HG02678 (cell line): Measurements from ENCODE around the gene TCAIM.

Experiments
- ATAC-seq: cut with Tn5 transposase; IDR thresholded peaks from one replicate; pipeline ENCODE4 v1.9.1; 2021; ENCODE audit warnings: mild to moderate bottlenecking, moderate library complexity; ENCODE audit not compliant: unreplicated experiment

TCAIM gene

GRCh38 chr3:44338010-44338827, at the start of gene TCAIM:
Gene TCAIM, plus strand, starts transcription at chr3:44338766. Its CDS starts 16,017 bp downstream, at chr3:44354783.
- ATAC-seq: peak; percentile 93

DNA sequence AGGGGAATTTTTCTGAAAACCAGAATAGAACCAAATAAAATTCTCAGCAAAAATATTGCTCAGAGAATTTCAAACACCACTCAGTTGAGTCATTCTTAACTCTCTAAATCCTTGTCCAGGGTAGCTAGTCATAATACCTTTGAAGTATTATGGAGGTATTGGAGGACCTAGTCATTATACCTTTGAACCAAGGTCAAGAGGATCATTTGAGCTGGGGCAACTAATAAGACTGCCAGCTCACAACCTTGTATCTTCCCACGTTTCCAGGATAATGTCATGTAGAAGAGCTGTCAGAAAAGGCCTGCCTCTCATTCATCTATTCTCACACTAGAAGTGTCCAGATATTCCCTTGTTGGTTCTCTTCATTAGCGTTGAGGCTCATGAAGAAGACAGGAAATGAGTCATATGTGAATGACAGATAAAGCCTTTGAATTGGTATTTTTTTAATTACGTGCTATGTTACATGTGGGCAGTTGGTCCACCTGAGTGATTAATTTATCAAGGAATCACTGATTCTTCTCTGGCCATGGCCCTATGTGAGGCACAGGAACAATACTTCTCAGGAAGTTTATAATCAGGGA, 48.6 kb upstream of the TCAIM start:
- no peak for ATAC-seq

DNA sequence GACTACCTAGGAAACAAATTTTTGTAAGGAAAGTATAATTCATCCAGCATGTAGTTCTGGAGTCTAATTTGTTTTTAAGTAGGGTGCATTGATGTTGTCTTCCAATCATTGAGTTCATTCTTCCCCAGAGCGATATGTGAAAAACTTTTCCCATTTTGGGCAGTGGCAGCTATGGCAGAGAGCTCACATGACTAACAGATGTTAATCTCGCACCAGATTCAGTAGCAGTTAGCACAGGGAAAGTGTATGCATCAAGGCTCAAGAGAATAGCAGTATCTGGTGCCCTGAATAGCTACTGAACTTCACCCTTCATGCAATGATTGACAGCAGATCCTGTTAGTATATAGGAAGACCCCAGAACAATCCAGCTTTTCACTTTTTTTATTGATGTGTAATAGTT, 46.3 kb upstream of the TCAIM start:
- no peak for ATAC-seq

- ATAC-seq: no peak
Observed at GRCh38 chr3:44292947-44293346, 45.6 kb upstream of the TCAIM start.

DNA sequence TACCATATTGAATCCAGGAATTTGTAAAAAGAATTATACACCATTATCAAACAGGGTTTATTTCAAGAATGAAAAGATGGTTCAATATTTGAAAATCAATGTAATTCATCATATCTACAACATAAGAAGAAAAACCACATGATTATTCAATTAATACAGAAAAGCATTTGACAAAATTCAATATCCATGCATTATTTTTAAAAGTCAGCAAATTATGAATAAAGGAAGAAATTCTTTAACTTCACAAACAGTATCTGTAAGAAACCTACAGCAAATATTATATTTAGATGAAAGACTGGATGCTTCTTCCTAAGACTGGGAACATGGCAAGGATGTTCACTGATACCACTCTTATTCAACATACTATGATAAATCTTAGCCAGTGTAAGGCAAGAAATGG, 41.3 kb upstream of the TCAIM start:
- no peak for ATAC-seq

GRCh38 chr3:44301746-44302145, 36.8 kb upstream of the TCAIM start:
- no peak for ATAC-seq

DNA sequence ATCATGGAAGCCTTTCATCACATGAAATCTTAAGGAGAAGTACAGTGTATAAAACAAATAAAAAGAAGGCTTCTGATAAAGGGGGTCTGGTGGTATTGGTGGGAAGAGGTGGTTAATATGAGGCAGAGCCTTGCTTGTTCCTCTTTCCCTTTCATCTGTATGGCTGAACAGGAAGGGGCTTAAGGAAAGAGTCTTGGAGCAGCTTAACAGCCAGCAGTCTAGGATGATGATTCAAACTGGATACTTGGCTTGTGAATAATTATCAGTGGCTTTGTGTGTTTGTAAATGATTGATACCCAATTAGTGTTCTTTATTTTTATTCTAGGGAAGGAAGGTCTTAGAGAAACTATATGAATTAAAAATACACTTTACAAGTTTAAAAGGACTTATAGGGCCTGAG, 29.1 kb upstream of the TCAIM start:
- no peak for ATAC-seq

DNA sequence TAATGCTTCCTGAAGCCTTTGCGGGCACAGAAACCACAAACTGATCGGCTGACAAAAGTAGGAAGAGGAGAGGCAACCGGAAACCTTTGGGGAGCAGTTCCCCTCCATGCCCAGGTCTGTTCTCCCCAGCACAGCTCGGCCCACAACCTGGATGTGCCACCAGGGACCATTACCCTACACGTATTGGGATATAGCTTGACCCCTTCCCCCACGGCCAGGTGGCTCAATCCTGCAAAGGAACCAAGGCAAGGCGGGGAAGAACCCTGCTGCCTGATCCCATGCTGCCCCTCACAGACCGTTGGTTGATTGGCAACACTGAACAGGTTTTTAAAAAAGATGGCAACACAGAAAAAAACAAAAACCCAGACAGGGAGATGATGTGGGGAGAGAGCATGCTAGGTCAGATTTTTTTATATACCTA, 19.7 kb upstream of the TCAIM start:
- ATAC-seq: no peak

- ATAC-seq: no peak
Observed at GRCh38 chr3:44321335-44321734, 17.2 kb upstream of the TCAIM start.

DNA sequence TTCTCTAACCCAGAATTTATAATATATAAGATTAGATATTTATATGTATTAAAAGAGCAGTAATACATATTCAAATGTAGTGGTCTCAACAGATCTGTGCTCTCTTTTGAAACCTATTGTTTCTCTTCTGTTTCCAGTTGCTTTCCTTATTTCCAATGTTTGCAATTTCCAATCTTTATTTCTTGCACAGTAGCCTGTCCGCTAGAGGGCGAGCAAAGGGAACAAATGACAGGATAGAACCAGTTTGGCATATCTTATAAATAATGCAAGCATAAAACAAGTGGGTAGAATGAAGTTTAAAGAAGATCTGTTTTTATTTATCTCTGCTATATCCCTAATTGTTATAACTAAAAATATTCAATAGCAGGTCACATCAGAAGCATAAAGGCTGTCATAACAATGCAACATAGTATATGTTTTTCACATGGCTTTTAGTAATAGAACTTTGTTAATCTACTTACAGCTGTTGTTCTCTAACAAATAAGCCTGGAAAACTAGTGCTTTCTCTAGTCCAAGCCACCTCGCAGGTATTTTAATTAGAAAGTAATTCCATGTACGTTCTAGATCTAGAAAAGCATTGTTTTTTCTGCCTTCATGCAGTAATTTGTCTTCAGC, 15.1 kb upstream of the TCAIM start:
- no peak for ATAC-seq

DNA sequence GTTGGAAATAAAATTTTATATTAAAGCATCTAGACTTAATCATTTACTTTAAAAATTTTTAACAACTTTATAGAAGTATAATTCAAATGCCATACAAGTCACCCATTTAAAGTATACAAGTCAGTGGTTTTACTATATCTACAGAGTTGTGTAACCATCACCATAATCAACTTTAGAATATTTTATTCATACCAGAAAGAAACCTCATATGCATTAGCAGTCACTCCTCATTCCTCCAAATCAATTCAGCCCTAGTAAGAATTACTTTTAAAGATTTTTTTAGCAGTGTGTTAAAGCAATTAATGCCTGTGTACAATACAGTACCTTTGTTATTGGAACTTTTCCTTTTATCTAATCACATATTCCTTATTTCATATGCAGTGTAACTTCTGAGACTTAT, 14.0 kb upstream of the TCAIM start:
- no peak for ATAC-seq

DNA sequence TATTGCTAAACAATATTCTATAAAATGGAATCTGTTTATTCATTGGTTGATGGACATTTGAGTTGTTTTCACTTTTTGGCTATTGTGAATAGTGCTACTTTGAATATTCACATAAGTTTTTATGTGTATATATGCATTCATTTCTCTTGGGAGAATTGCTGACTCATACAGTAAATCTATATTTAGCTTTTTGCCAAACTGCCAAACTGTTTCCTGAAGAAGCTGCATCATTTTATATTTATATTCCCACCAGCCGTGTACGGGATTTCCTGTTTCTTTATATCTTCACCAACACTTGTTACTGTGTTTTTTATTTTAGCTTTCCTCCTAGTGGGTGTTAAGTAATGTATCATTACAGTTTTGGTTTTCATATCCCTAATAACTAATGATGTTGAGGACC, 12.5 kb upstream of the TCAIM start:
- ATAC-seq: no peak

- ATAC-seq: no peak
Observed at GRCh38 chr3:44326515-44326914, 12.1 kb upstream of the TCAIM start.

DNA sequence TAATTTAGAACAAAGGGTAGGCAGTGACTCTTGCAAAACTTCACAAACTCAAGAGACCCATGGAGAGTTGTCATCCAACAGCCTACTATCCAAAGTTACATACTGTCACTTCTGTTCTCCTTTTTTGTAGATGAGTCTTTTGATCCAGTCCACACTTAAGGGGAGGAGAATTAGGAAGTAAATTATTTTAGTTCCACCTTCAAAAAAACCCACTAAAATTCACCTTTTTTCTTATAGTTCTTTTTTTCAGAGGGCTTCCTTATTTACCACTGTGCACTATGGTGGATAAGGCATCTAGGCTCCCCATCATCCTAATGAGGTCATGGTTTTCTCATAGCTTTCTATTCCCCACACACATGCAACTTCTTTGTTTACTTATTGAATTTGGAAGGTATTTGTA, 8.6 kb upstream of the TCAIM start:
- no peak for ATAC-seq

DNA sequence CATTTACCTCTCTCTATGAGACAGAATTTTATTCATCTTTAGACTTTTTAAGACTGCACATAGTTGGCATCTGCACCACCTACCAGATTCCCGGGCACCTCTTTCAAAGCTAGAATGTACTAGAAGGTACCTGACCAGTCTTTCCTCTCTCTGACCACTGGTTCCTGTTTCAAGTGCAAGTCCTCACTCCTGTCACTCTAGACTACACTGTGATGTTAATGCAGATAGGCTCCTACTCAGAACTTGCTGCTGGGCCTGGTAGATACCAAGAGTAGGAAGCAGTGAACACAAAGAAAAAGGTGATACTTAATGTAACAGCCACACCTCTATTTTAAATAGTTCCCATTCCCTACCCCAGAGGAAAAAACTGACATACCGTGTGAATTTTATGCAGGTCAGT, 8.1 kb upstream of the TCAIM start:
- ATAC-seq: no peak

DNA sequence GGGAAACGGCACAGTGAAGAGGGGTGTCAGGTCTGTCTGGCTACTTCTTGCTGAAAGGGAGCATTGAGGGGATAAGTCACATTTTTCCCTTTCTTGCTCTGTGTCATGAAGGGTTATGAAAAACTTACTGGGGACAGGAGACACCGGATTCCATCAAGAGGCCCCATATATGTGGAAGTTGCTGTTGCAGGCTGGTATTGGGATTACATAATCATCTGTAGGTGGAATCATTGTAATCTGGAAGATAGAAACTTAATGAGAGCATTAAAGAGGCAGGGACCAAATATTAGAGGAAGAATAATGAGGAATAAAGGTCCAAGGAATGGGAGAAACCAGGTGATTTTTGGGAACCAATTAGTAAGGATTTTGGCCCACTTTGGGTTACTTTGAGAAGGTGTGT, 4.2 kb upstream of the TCAIM start:
- ATAC-seq: no peak

DNA sequence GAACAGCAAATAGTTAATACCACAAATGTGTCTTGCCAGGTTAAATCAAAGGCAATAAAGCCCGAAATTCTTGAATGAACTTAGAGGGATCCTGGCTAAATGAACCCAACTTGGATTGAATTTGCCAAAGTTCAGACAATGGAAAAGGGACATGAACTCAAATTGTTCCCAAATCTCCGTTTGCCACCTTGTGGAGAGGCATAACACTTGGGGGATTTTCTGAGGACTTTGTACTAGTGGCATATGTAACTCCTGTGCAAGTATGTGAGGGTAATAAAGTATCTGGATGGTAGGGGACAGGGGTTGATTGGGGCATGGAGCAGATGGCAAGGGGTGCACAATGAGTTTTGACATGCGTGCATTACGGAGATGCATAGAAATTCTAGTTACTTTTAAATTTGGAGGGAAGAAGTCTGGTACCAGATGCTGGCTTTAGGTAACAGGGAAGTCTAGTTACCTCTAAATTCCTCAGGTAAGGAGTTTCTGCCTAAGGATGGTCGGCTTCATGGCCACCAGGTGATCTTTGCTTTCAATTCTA, 1.2 kb upstream of the TCAIM start:
- no peak for ATAC-seq

DNA sequence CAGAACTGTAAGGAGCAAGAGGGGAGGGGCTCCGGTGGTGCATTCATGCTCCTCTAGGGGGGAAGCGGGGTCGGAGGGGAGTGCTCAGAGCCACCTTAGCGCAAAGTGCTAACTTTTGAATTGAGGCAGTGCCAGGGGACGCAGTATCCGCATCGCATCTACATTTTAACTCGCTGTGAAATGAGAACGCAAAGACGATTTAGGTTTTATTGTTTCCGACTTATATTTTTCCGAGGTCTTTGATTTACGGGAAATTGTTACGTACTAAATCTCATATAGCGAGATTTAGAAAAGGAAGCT, 212 bp downstream of the TCAIM start:
- no peak for ATAC-seq

DNA sequence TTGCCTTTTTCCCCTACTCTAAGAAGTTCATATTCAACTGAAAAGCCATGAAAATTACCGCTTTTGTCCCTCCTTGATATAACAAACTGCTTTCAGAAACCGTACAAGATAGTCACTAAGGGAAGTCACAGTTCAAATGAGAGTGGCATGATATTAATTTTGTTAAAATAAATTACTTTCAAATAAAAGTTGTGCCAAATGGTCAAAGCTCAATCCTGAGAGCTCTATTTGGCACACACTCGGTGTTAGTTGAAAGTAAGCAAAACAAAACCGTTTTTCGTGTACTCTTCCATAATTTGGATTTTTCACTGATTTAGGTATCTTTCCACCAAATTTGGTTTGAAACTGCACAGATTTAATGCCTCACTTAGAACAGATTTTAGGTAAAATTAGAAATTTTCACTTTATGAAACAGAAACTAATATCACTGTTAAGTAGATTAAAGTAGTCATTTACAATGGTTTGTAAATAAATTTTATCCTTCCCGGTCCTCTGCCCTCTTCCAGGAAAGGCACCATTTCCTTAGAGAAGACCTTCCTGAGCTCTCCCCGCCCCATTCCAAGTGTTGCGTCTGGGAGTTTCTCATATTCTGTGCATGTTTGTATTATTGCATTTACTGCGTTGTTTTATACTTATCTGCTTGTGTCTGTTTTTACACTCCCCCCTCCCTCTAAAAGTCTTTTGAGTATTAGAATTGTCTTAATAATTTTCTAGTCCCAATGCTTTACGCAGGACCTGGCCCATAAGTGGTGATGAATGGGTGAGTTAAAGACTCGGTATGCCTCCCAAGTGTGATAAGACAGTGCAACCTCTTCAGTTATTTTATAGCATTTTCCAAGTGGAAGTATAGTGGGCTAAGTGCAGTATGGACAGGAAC, 853 bp downstream of the TCAIM start:
- no peak for ATAC-seq

- no peak for ATAC-seq
Observed at GRCh38 chr3:44340058-44340395, 1.5 kb downstream of the TCAIM start.

DNA sequence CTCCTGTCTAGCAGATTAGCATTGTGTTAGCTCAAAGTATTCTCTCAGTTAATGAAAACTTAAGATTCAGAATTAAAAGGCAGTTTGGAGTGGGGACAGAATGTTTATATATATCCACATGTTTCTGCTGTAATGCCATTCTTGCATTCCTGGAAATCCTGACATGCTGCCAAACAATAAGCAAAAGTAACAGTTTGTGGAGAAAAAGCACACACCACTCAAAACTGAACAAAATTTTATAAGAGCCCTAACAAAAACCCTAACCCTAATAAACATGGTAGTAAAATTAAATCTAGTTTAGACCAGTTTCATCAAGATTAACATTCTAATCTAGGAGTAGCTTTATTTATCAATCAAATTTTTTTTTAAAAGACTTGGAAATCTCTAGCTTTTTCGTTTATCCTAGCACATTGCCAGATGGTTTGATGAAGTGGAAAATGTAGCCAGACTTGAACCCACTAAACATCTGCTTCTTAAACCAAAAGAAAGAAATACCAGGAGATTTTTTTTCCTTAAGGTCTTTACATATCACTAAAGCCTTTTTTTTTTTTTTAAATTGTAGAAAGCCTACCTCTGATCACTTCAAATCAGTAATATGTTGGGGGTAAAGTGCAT, 3.7 kb downstream of the TCAIM start:
- ATAC-seq: no peak
